Upper lobe of right lung (tissue), 1 donor: ENCODE measurements around the gene FOXB2. TPM values are rescaled to one million over a fixed set of nuclear protein-coding genes. Genes with fewer than 3 reads are reported as not detected.
"Not testable (repeated sequence)": the region's sequence is repeated elsewhere in the genome, so short reads cannot be mapped to it uniquely, and the experiment has no call there.

Source experiments
- ATAC-seq: fragments of 200-7000 bp; cut with Tn5 transposase; one replicate; pipeline ENCODE4 v1.9.1; 2020; ENCODE audit warnings: mild to moderate bottlenecking, moderate library complexity
- DNase-seq: peaks from one replicate; pipeline ENCODE4 v3.0.0-alpha.2; 2020
- H3K27ac ChIP-seq: fragments of 200-600 bp; one replicate; pipeline ENCODE4 v1.8.0; 2022
- H3K27me3 ChIP-seq: fragments of 200-600 bp; one replicate; pipeline ENCODE4 v1.8.0; 2022; ENCODE audit warnings: mild to moderate bottlenecking
- H3K36me3 ChIP-seq: fragments of 200-600 bp; one replicate; pipeline ENCODE4 v1.8.0; 2022
- H3K4me1 ChIP-seq: fragments of 200-600 bp; one replicate; pipeline ENCODE4 v1.8.0; 2022
- H3K4me3 ChIP-seq: fragments of 200-600 bp; one replicate; pipeline ENCODE4 v1.8.0; 2022; ENCODE audit warnings: mild to moderate bottlenecking
- H3K9me3 ChIP-seq: fragments of 200-600 bp; one replicate; pipeline ENCODE4 v1.8.0; 2022
- CTCF ChIP-seq: fragments of 200-600 bp; IDR thresholded peaks from one replicate; pipeline ENCODE4 v1.8.0; 2022; ENCODE audit warnings: antibody characterized with exemption
- intact Hi-C: fragments of 100-400 bp; cut with DNase I; formaldehyde crosslinking; loops from one replicate; pipeline ENCODE4 v1.11.0; 2022
- long read RNA-seq: library from polyadenylated mRNA; unstranded; transcript quantifications from one replicate; pipeline ENCODE4 v2.0.0, GENCODE V29; 2021
- total RNA-seq: library from RNA; stranded (reverse); fragmentation: NEBNext Ultra II Directional; extraction: Animal tissue kit (Norgen Biotek cat#: 25700); gene quantifications from one replicate; pipeline ENCODE4 v1.2.1, GENCODE V29; 2021
- donor health status: DM: no; HTN: yes; CAD: no; lungs with severe emphysema.

FOXB2 gene
- total RNA-seq: not detected
- long read RNA-seq: 0 reads

DNA sequence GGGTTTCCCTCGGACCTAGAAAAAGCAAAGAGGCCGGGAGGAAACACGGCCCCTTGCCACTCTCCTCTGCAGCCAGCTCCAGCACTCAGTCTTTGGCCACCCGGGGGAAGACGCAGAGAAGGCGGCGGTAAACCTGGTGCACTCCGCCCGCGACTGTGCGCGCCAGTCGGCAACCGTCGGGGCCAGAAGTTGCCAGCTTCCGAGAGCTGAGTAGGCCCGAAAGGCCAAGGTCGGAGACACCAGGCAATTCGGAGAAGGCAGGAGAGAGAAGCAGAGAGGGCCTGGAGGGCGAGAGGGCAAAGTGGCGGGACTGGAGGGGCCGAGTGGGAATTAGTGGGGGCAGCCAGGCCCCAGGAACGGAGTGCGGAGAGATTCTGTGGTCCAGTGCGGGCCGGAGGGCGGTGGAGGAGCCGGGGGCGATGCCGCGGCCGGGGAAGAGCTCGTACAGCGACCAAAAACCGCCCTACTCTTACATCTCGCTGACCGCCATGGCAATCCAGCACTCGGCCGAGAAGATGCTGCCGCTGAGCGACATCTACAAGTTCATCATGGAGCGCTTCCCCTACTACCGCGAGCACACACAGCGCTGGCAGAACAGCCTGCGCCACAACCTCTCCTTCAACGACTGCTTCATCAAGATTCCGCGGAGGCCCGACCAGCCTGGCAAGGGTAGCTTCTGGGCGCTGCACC is at the start of gene FOXB2:
Gene FOXB2 (plus strand): TSS at position 420 of the 690 bp plus-strand sequence. CDS start 0 bp downstream, at position 420.
- no peak for TF ChIP-seq CTCF
- Histone ChIP-seq H3K27ac (no peak within 1 kb of the TSS), H3K27me3 (peaks cover 96% of the 10 kb centered on the region), H3K4me3 (no peak within 1 kb of the TSS), H3K4me1 (peaks cover 24% of the 10 kb centered on the region), H3K9me3 (no peaks in the 10 kb centered on the region), H3K36me3 (no peaks in the 10 kb centered on the region)
- no peak for ATAC-seq
- DNase-seq: no peak
- intact Hi-C loops: no loop called here

- intact Hi-C loops: no loop called here
- ATAC-seq: no peak
- no peaks in the 10 kb centered on the region for H3K4me1 ChIP-seq
- H3K9me3 ChIP-seq: no peaks in the 10 kb centered on the region
- H3K36me3 ChIP-seq: no peaks in the 10 kb centered on the region
- no peak for DNase-seq
- H3K27ac ChIP-seq: no peak overlapping the region
- no peaks in the 10 kb centered on the region for H3K27me3 ChIP-seq
- no peak overlapping the region for H3K4me3 ChIP-seq
- no peak for TF ChIP-seq CTCF
Observed at GRCh38 chr9:76969716-76970115, 49.7 kb upstream of the FOXB2 start.

- H3K9me3 ChIP-seq, H3K4me1 ChIP-seq, H3K4me3 ChIP-seq, H3K27ac ChIP-seq, ATAC-seq, H3K27me3 ChIP-seq, H3K36me3 ChIP-seq, intact Hi-C loops, DNase-seq: not testable (repeated sequence)
Observed at GRCh38 chr9:76978831-76979230, 40.6 kb upstream of the FOXB2 start.

GRCh38 chr9:76980566-76980965 is 38.9 kb upstream of the FOXB2 start:
- intact Hi-C loops: no loop called here
- H3K4me1 ChIP-seq: no peaks in the 10 kb centered on the region
- ATAC-seq: no peak
- H3K9me3 ChIP-seq: no peaks in the 10 kb centered on the region
- H3K4me3 ChIP-seq: no peak overlapping the region
- H3K27me3 ChIP-seq: peaks cover 7% of the 10 kb centered on the region
- H3K36me3 ChIP-seq: no peaks in the 10 kb centered on the region
- TF ChIP-seq CTCF: no peak
- DNase-seq: no peak
- no peak overlapping the region for H3K27ac ChIP-seq

DNA sequence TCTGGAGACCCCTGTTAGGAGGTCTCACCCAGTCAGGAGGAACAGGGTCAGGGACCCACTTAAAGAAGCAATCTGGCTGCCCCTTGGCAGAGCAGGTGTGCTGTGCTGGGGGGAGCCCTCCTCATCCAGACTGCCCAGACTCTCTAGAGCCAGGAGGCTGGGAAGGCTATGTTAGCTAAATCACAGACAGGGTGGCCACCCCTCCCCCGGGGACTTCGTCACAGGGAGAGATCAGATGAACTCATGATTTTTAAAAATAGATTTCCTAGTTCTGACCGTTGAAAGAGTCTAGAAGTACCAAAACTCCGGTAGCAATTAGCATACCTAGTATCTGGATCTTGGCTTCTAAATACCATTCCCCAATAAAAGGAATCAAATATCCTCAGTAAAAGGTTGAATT is 35.0 kb upstream of the FOXB2 start:
- ATAC-seq (no peak), DNase-seq (no peak)
- no peak for TF ChIP-seq CTCF

DNA sequence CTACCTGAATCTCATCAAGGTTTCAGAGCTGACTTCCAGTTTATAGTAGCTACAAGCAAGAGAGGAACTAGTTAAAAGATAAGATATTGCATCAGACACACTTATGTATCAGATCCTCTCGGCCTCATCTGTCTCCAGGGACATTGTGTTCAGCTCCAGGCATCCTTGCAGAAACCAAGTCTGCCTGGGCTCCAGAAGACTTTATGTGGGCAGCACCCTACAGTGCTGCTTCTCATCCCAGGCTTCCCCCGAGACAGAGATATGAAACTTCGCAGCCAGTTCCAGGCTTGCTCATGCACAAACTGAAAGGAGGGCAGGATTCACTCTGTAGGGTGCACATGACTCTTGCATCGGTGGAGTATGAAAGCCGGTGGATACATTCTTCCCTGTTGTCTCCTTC is 33.9 kb upstream of the FOXB2 start:
- no peak for DNase-seq
- Histone ChIP-seq H3K9me3 (no peaks in the 10 kb centered on the region), H3K36me3 (no peaks in the 10 kb centered on the region), H3K27ac (no peak overlapping the region), H3K4me1 (no peaks in the 10 kb centered on the region), H3K4me3 (no peak overlapping the region), H3K27me3 (peaks cover 7% of the 10 kb centered on the region)
- intact Hi-C loops: no loop called here
- ATAC-seq: no peak
- no peak for TF ChIP-seq CTCF

More for the DNA sequence above, 35.0 kb upstream of the FOXB2 start:
- H3K9me3 ChIP-seq: no peaks in the 10 kb centered on the region
- no peak overlapping the region for H3K4me3 ChIP-seq
- H3K4me1 ChIP-seq: no peaks in the 10 kb centered on the region
- no peak overlapping the region for H3K27ac ChIP-seq
- no peaks in the 10 kb centered on the region for H3K36me3 ChIP-seq
- peaks cover 7% of the 10 kb centered on the region for H3K27me3 ChIP-seq
- intact Hi-C loops: no loop called here
